A549 (cell line): ENCODE measurements around the gene TBC1D20. TPM values are rescaled to one million over a fixed set of nuclear protein-coding genes. Genes with fewer than 3 reads are reported as not detected.

Source experiments
- ATAC-seq, 2 experiments: fragments of 200-7000 bp in 1 of 2; fragments of >200 bp in 1 of 2; cut with Nextera tagmentation in 1 of 2; cut with Tn5 transposase in 1 of 2; 3 replicates each; pipeline versions ENCODE4 v1.8.0 to v1.9.1; 2018 to 2020; ENCODE audit warnings: mild to moderate bottlenecking in 1 of 2, moderate library complexity in 1 of 2
- CTCF ChIA-PET: fragments of 300-600 bp; sonication (Branson Sonifier 250); formaldehyde crosslinking; extraction: SDS; loops from one replicate; lab custom pipeline; 2021; ENCODE audit warnings: antibody characterized with exemption, inconsistent platforms; lab: Yijun Ruan, JAX
- POLR2A ChIA-PET: fragments of 350-600 bp; formaldehyde crosslinking; extraction: SDS; loops from one replicate; lab custom pipeline; 2021; ENCODE audit warnings: antibody characterized with exemption, inconsistent platforms; lab: Yijun Ruan, JAX
- DNase-seq, 2 experiments: peaks; one replicate each; pipeline versions ENCODE4 v3.0.0 to v3.0.0-alpha.2; 2011 to 2016; ENCODE audit warnings: low read depth in 1 of 2, low spot score in 1 of 2
- FAIRE-seq: peaks from 2 replicates; lab custom pipeline; 2011; peaks lifted over from hg19 to GRCh38; lab: Jason Lieb, UNC
- H3K27ac ChIP-seq, 2 experiments: fragments of >200 bp; sonication (Bioruptor Twin); formaldehyde crosslinking; 3 replicates each; pipeline ENCODE4 v1.5.1; 2016 to 2017
- H3K4me1 ChIP-seq: fragments of >200 bp; sonication (Bioruptor Twin); formaldehyde crosslinking; 3 replicates; pipeline ENCODE4 v1.6.1; 2016
- H3K4me2 ChIP-seq: fragments of >200 bp; sonication (Bioruptor Twin); formaldehyde crosslinking; 3 replicates; pipeline ENCODE4 v1.6.1; 2016
- H3K4me3 ChIP-seq: fragments of >200 bp; sonication (Bioruptor Twin); formaldehyde crosslinking; 3 replicates; pipeline ENCODE4 v1.5.1; 2016
- H3K9me3 ChIP-seq: fragments of >200 bp; sonication (Bioruptor Twin); formaldehyde crosslinking; 3 replicates; pipeline ENCODE4 v1.6.1; 2016
- BHLHE40 ChIP-seq: IDR thresholded peaks from 2 replicates; pipeline ENCODE4 v1.6.1; 2012; ENCODE audit warnings: low read depth, low read length, inconsistent platforms
- CBX2 ChIP-seq: fragments of 200-600 bp; sonication (generic); IDR thresholded peaks from 2 replicates; pipeline ENCODE4 v1.6.1; 2016; ENCODE audit warnings: low read depth, mild to moderate bottlenecking, borderline replicate concordance
- CHD2 ChIP-seq: fragments of 150-350 bp; IDR thresholded peaks from 2 replicates; pipeline ENCODE4 v1.6.1; 2014; ENCODE audit warnings: low read length; ENCODE audit not compliant: partially characterized antibody
- CHD4 ChIP-seq: fragments of 200-600 bp; sonication (generic); IDR thresholded peaks from 2 replicates; pipeline ENCODE4 v1.6.1; 2016; ENCODE audit warnings: antibody characterized with exemption, mild to moderate bottlenecking, borderline replicate concordance
- EHF ChIP-seq: fragments of 250-450 bp; sonication (Bioruptor Pico); IDR thresholded peaks from 2 replicates; pipeline ENCODE4 v1.5.0; 2020; ENCODE audit warnings: mild to moderate bottlenecking
- FOXS1 ChIP-seq: fragments of 250-450 bp; sonication (Bioruptor Pico); IDR thresholded peaks from 2 replicates; pipeline ENCODE4 v1.5.0; 2020; ENCODE audit warnings: mild to moderate bottlenecking, moderate library complexity
- HEYL ChIP-seq: fragments of 250-450 bp; sonication (Bioruptor Pico); IDR thresholded peaks from 2 replicates; pipeline ENCODE4 v1.8.0; 2021; ENCODE audit warnings: mild to moderate bottlenecking, moderate library complexity
- JUN ChIP-seq, 2 experiments: fragments of >200 bp; sonication (Bioruptor Twin); formaldehyde crosslinking; IDR thresholded peaks; 2 replicates in 1 of 2; 3 replicates in 1 of 2; pipeline ENCODE4 v1.6.1; 2016 to 2017
- KDM5A ChIP-seq: fragments of 200-600 bp; sonication (generic); IDR thresholded peaks from 2 replicates; pipeline ENCODE4 v1.6.1; 2016; ENCODE audit warnings: antibody characterized with exemption, mild to moderate bottlenecking
- MAZ ChIP-seq: fragments of 150-350 bp; IDR thresholded peaks from 2 replicates; pipeline ENCODE4 v1.6.1; 2014; ENCODE audit warnings: antibody characterized with exemption, low read depth, low read length, borderline replicate concordance
- MYC ChIP-seq: IDR thresholded peaks from 2 replicates; pipeline ENCODE4 v1.6.1; 2012; ENCODE audit warnings: mild to moderate bottlenecking, inconsistent platforms, low read length, improper control_type of control experiment, borderline replicate concordance
- NFE2L2 ChIP-seq: fragments of 150-350 bp; conservative IDR thresholded peaks from 2 replicates; pipeline ENCODE4 v1.6.1; 2014; ENCODE audit warnings: low read length
- PHF8 ChIP-seq: fragments of 200-600 bp; sonication (generic); IDR thresholded peaks from 2 replicates; pipeline ENCODE4 v1.6.1; 2016; ENCODE audit warnings: low read depth, mild to moderate bottlenecking, antibody characterized with exemption, moderate library complexity, borderline replicate concordance
- POLR2A ChIP-seq: IDR thresholded peaks from 2 replicates; pipeline ENCODE4 v1.6.1; 2012; ENCODE audit warnings: mild to moderate bottlenecking, low read length
- POLR2AphosphoS2 ChIP-seq: conservative IDR thresholded peaks from 2 replicates; pipeline ENCODE4 v1.6.1; 2012; ENCODE audit warnings: low read length, improper control_type of control experiment, inconsistent platforms
- RARB ChIP-seq: fragments of 250-450 bp; sonication (Bioruptor Pico); IDR thresholded peaks from 2 replicates; pipeline ENCODE4 v1.8.0; 2021; ENCODE audit warnings: mild to moderate bottlenecking, moderate library complexity
- RCOR1 ChIP-seq: fragments of 150-350 bp; IDR thresholded peaks from 2 replicates; pipeline ENCODE4 v1.6.1; 2014; ENCODE audit warnings: antibody characterized with exemption, low read length, low read depth
- RFX5 ChIP-seq: fragments of 450-650 bp; IDR thresholded peaks from 2 replicates; pipeline ENCODE4 v1.7.1; 2014; ENCODE audit warnings: antibody characterized with exemption, mild to moderate bottlenecking, moderate library complexity
- RNF2 ChIP-seq: fragments of 200-600 bp; sonication (generic); IDR thresholded peaks from 2 replicates; pipeline ENCODE4 v1.6.1; 2016; ENCODE audit warnings: low read depth, mild to moderate bottlenecking, antibody characterized with exemption, moderate library complexity, borderline replicate concordance
- SREBF2 ChIP-seq: fragments of 450-650 bp; IDR thresholded peaks from 2 replicates; pipeline ENCODE4 v1.6.1; 2014; ENCODE audit warnings: mild to moderate bottlenecking, moderate library complexity
- TP53 ChIP-seq: fragments of 250-450 bp; sonication (Bioruptor Pico); IDR thresholded peaks from 2 replicates; pipeline ENCODE4 v1.5.0; 2021; ENCODE audit warnings: mild to moderate bottlenecking, moderate library complexity
- USF2 ChIP-seq: fragments of 450-650 bp; IDR thresholded peaks from 2 replicates; pipeline ENCODE4 v1.6.1; 2014; ENCODE audit warnings: antibody characterized with exemption
- ZC3H11A ChIP-seq: fragments of 450-650 bp; IDR thresholded peaks from 2 replicates; pipeline ENCODE4 v1.6.1; 2014; ENCODE audit warnings: antibody characterized with exemption, mild to moderate bottlenecking
- ZNF302 ChIP-seq: fragments of 250-450 bp; sonication (Bioruptor Pico); IDR thresholded peaks from 2 replicates; pipeline ENCODE4 v1.9.0; 2021; ENCODE audit warnings: inconsistent platforms, mild to moderate bottlenecking, moderate library complexity
- ZSCAN20 ChIP-seq: fragments of 250-450 bp; sonication (Bioruptor Pico); IDR thresholded peaks from 2 replicates; pipeline ENCODE4 v1.8.0; 2022; ENCODE audit warnings: mild to moderate bottlenecking, moderate library complexity
- WGBS: methylation state at CpG from one replicate; pipeline ENCODE4 v1.1.6; 2017; ENCODE audit errors: missing lambda C conversion rate; 5-methylcytosine and 5-hydroxymethylcytosine counted together
- polyA plus RNA-seq, 4 experiments: library from polyadenylated mRNA; depleted of rRNA in 3 of 4; stranded (reverse); fragments of >200 nt; fragmentation: RNase III in 1 of 4; extraction: RNeasy Plus Mini Kit Qiagen cat#74134 plus additional on column Dnase treatment in 1 of 4; gene quantifications; 2 replicates in 3 of 4; 3 replicates in 1 of 4; pipeline ENCODE4 v1.2.3, GENCODE V29; 2011 to 2017
- TF ChIP-seq, protein P1 (sequence below): fragments of 250-450 bp; sonication (Bioruptor Pico); IDR thresholded peaks from 2 replicates; pipeline ENCODE4 v1.5.0; 2020; ENCODE audit warnings: low read depth, mild to moderate bottlenecking, moderate library complexity
- TF ChIP-seq, protein P2 (sequence below): fragments of >200 bp; sonication (Bioruptor Twin); formaldehyde crosslinking; IDR thresholded peaks from 3 replicates; pipeline ENCODE4 v1.6.1; 2016

The TBC1D20 gene
- polyA plus RNA-seq, 2 of the 4 experiments (the other 2 are of a cell fraction), result 28.0 to 43.4 TPM

DNA sequence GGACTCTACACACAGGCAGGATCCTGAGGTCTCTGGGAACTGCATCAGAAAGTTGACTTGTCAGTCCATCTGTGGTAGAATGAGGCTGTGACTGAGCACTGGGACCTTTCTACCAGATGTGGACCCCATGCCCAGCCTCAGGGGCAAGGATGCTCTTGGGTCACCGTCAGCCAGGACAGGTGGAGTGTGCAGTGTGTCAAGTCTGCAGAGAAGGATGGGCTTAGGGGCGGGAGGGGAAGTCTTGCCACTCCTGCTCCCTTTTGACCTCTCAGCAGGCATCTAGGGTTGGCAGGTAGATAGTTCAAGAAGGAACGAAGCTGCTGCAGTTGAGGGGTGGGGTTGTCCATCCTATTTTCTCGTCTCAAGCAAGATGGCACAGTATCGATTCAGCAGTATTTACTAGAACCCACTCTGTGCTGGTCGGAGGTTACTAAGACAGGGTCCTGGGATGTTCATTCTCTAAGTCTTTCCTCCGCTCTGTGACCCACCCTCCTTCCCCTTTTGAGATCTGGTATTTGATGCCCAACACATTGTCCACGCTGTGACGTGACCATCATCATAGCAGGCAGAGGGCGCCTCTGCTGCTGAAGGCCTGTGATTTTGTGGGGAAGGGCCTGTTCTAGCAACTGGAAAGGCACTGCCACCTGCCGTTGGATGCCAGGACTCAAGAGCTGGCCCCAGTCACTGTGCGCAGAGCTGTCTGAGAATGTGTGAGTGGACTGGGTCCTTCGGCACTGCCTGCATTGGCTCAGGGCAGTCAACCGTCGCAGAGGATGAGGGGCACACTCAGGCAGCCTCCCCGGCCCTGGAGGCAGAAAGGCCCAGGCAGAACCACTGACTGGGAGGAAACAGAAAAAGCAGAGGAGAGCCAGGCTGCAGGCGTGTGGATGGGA lies 31.1 kb downstream of the TBC1D20 start (continued):
- TF ChIP-seq RCOR1 (0 out of 2 replicates have a peak, but pooled peaks have one; percentile 35), USF2 (no peak), MAZ (no peak), HEYL (CRISPR knock-in tag) (no peak), ZNF302 (CRISPR knock-in tag) (no peak), POLR2AphosphoS2 (no peak), FOXS1 (CRISPR knock-in tag) (no peak), ZSCAN20 (CRISPR knock-in tag) (no peak), SREBF2 (no peak), EHF (CRISPR knock-in tag) (no peak), TP53 (no peak), CHD2 (no peak), MYC (no peak), JUN (IDR thresholded peaks at IDR 0.05) (peak in 1 of 2 experiments; percentile 19; a peak in 3 of 5 replicates), RNF2 (no peak)
- TF ChIP-seq, protein P1, sequence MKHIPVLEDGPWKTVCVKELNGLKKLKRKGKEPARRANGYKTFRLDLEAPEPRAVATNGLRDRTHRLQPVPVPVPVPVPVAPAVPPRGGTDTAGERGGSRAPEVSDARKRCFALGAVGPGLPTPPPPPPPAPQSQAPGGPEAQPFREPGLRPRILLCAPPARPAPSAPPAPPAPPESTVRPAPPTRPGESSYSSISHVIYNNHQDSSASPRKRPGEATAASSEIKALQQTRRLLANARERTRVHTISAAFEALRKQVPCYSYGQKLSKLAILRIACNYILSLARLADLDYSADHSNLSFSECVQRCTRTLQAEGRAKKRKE (CRISPR knock-in tag), result no peak
- TF ChIP-seq, all 56 proteins: peak for 8

GRCh38 chr20:430091-430999 lies 32.0 kb downstream of the TBC1D20 start:
- FAIRE-seq (no peak), DNase-seq (no peak), ATAC-seq (no peak)
- WGBS, result 91% methylated on average over 20 of the region's 21 CpGs
- TF ChIP-seq, protein P2, sequence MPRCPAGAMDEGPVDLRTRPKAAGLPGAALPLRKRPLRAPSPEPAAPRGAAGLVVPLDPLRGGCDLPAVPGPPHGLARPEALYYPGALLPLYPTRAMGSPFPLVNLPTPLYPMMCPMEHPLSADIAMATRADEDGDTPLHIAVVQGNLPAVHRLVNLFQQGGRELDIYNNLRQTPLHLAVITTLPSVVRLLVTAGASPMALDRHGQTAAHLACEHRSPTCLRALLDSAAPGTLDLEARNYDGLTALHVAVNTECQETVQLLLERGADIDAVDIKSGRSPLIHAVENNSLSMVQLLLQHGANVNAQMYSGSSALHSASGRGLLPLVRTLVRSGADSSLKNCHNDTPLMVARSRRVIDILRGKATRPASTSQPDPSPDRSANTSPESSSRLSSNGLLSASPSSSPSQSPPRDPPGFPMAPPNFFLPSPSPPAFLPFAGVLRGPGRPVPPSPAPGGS, result no peak
- TF ChIP-seq SREBF2, result no peak
- no peak for TF ChIP-seq RFX5
- no peak for TF ChIP-seq CBX2
- no peak for TF ChIP-seq BHLHE40
- no peak for TF ChIP-seq RARB (CRISPR knock-in tag)
- TF ChIP-seq PHF8, result no peak
- TF ChIP-seq CHD4, result no peak
- TF ChIP-seq ZC3H11A, result no peak
- no peak for TF ChIP-seq NFE2L2
- TF ChIP-seq POLR2A, result no peak
- no peak for TF ChIP-seq KDM5A
- no peak for TF ChIP-seq POLR2AphosphoS2
- Histone ChIP-seq H3K4me3 (no peak overlapping the region), H3K27ac (peak overlapping the region; percentile 19 to 41; a peak in 4 of 6 replicates), H3K9me3 (no peaks in the 10 kb centered on the region), H3K4me1 (peaks cover 16% of the 10 kb centered on the region), H3K4me2 (no peak overlapping the region)
- ChIA-PET CTCF (interaction anchor here (0.6 to 28.5 kb wide), 27 partner anchors 10 to 583 kb away, joined by 3 to 1229 read pairs (median 7); partner anchors contain the start of genes NRSN2, TBC1D20 and TRIB3), POLR2A (interaction anchor here (0.8 to 2.2 kb wide), 3 partner anchors 50 to 83 kb away, joined by 3 to 8 read pairs (median 4); partner anchors contain the start of gene TRIB3)
